ENCODE results near the gene S1PR1. TPM values are rescaled to one million over a fixed set of nuclear protein-coding genes. Genes with fewer than 3 reads are reported as not detected.

S1PR1 gene
- total RNA-seq, 1 donor from 2014 or later, result 14.6 TPM

GRCh38 chr1:101245246-101245927 lies 8.6 kb downstream of the S1PR1 start:
- DNase-seq (ENCODE audit: low spot score), result no peak

- no peak for DNase-seq (ENCODE audit: low spot score)
Observed at GRCh38 chr1:101247404-101248287, 10.8 kb downstream of the S1PR1 start.

GRCh38 chr1:101250222-101250621 lies 13.4 kb downstream of the S1PR1 start:
- no peak for DNase-seq (ENCODE audit: low spot score)

- no peak for DNase-seq (ENCODE audit: low spot score)
Observed at GRCh38 chr1:101250656-101251272, 13.9 kb downstream of the S1PR1 start.

GRCh38 chr1:101251504-101251903 lies 14.7 kb downstream of the S1PR1 start:
- DNase-seq (ENCODE audit: low spot score), result no peak

- no peak for DNase-seq (ENCODE audit: low spot score)
Observed at GRCh38 chr1:101253976-101254674, 17.3 kb downstream of the S1PR1 start.

- DNase-seq (ENCODE audit: low spot score), result no peak
Observed at GRCh38 chr1:101257500-101258325, 20.9 kb downstream of the S1PR1 start.

GRCh38 chr1:101259744-101260148 lies 22.9 kb downstream of the S1PR1 start:
- no peak for DNase-seq (ENCODE audit: low spot score)

- no peak for DNase-seq (ENCODE audit: low spot score)
Observed at GRCh38 chr1:101260556-101261350, 23.9 kb downstream of the S1PR1 start.

- DNase-seq (ENCODE audit: low spot score), result no peak
Observed at GRCh38 chr1:101261623-101262022, 24.8 kb downstream of the S1PR1 start.

- DNase-seq (ENCODE audit: low spot score), result no peak
Observed at GRCh38 chr1:101262060-101262459, 25.2 kb downstream of the S1PR1 start.

GRCh38 chr1:101262630-101263348 lies 26.0 kb downstream of the S1PR1 start:
- no peak for DNase-seq (ENCODE audit: low spot score)

GRCh38 chr1:101264697-101265096 lies 27.9 kb downstream of the S1PR1 start:
- DNase-seq (ENCODE audit: low spot score), result no peak

GRCh38 chr1:101265684-101266083 lies 28.9 kb downstream of the S1PR1 start:
- no peak for DNase-seq (ENCODE audit: low spot score)

GRCh38 chr1:101267082-101267481 lies 30.3 kb downstream of the S1PR1 start:
- DNase-seq (ENCODE audit: low spot score), result no peak

- no peak for DNase-seq (ENCODE audit: low spot score)
Observed at GRCh38 chr1:101268893-101269292, 32.1 kb downstream of the S1PR1 start.

GRCh38 chr1:101275672-101276071 lies 38.9 kb downstream of the S1PR1 start:
- no peak for DNase-seq (ENCODE audit: low spot score)

GRCh38 chr1:101276818-101277217 lies 40.0 kb downstream of the S1PR1 start:
- DNase-seq (ENCODE audit: low spot score), result no peak

GRCh38 chr1:101278238-101278637 lies 41.4 kb downstream of the S1PR1 start:
- no peak for DNase-seq (ENCODE audit: low spot score)

GRCh38 chr1:101278845-101279244 lies 42.0 kb downstream of the S1PR1 start:
- DNase-seq (ENCODE audit: low spot score), result no peak
